NCI-H82 treated with DMSO at 0.1 percent for 48 hours (cell line): ENCODE data around the gene TEDC1.

Experiments
- DNase-seq: peaks from one replicate; lab custom pipeline; 2025; ENCODE audit not compliant: unreplicated experiment; lab: John Stamatoyannopoulos, UW

The TEDC1 gene

DNA sequence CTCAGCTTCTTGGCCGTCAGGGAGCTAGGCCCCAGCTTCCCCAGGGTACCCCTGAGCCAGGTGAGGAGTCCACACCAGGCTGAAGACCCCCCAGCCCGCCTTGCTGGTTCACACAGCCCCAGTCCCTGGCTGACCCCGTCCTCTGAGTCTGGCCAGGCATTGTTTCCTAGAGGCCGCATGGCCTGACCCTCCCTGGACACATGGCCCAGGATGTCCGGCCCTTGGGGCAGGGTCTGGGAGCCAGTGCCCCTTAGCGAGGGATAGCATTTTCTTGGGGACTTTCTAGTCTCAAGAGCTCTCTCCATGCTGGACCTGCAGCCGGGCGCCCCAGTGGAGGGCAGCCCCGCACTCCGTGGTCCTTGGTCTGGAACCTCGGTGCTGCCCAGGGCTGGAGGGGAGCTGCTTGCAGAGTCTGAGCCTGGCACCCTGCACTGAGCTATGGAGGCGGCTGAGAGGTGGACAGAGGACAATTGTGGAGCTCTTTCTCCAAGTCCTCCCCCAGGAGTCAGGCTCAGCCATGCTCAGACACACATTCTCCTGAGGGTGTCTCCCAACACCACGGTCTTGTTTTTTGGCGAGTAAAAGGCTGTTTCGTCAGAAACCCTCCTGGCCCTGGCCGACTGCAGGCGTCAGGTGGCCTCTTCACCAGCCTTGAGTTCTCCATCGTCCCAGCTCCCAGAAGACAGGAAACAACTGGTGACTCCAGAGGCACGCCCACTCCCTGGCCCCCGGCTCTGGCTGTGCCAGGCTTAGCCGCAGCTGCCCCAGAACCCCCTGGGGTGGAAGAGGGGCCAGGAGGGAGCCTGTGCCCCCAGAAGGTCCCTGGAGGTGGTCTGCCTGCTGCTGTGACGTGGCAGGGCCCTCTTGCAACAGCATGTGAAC, 34.1 kb upstream of the TEDC1 start:
- no peak for DNase-seq

DNA sequence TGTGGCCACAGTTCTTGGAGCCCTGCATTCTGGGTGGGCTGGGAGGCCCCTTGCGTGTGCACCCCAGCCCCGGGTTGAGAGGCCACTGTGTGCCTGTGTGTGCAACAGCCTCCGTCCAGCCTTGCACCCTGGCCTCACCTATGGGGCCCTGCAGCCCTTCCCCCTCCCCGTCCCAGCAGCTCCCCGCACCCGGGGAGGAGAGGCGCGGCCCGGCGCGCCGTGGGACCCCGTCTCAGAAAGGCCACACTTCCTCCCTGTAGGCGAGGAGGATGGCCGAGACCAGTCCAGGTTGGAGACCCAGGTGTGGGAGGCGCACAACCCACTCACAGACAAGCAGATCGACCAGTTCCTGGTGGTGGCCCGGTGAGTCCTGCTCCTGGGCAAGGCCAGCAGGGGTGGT, 33.0 kb upstream of the TEDC1 start:
- no peak for DNase-seq

DNA sequence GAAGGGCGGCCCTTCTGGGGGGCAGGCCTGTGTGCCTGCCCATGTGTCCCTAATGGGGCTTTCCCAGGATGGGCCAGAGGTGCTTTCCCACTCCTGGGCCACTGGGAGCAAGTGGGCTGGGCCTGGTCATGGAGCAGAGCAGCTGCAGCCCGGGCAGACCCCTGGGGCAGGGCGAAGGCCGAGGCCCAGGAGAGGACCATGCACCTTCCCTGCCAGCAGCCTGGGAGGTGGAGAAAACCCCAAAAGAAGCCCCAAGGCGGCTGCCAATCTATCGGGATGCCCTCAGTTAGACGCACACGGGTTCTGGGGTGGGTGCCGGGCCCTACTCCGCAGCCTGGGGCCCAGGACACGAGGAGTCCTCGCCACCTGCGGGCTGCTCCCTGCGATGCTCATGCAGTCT, 32.5 kb upstream of the TEDC1 start:
- DNase-seq: no peak

DNA sequence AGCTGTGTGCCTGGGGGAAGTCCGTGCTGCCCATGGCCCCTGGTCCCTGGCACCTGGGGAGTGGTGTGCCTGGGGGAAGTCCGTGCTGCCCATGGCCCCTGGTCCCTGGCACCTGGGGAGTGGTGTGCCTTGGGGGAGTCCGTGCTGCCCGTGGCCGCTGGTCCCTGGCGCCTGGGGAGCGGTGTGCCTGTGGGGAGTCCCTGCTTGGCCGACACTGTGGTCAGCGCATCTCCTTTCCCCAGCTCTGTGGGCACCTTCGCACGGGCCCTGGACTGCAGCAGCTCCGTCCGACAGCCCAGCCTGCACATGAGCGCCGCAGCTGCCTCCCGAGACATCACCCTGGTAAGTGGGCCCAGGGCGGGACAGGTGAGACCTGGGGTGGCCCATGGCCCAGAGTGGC, 30.9 kb upstream of the TEDC1 start:
- no peak for DNase-seq

DNA sequence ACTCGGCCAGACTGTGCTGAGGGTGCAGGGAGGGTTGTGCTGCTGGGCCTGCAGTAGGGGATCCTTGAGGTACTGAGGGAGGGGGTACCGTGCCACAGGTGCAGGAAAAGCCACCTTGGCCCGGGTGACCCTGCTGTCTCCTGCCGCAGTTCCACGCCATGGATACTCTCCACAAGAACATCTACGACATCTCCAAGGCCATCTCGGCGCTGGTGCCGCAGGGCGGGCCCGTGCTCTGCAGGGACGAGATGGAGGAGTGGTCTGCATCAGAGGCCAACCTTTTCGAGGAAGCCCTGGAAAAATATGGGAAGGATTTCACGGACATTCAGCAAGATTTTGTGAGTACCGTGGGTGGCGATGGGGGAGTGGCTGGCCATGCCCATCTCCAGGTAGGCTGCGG, 30.4 kb upstream of the TEDC1 start:
- no peak for DNase-seq

DNA sequence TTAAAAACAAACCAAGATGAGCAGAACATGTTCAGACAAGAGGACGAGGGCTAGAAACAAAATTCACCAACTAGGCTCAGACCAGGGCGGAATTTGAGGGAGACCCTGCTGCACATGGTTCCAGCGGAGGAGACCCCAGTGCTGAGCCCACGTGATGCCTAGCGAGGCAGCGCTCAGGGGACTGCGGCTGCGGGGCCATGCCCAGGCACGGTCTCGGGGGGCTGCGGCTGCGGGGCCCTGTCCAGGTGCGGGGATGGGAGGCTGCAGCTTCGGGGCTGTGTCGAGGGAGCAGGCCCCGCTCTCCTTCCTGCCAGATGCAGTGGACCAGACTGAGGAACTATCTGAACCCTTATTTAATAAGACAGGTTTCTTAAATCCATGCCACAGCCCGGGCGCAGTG, 29.1 kb upstream of the TEDC1 start:
- DNase-seq: no peak

DNA sequence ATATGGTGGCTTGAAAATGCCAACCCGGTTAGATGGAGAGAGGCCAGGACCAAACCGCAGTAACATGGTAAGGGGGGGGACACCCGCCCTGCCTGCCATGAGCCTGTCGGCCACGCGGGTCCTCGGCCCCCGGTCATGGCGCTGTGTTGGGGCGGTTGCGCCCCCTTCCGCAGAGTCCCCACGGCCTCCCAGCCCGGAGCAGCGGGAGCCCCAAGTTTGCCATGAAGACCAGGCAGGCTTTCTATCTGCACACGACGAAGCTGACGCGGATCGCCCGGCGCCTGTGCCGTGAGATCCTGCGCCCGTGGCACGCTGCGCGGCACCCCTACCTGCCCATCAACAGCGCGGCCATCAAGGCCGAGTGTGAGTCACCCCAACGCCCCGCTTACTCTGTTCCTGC, 26.5 kb upstream of the TEDC1 start:
- DNase-seq: no peak

DNA sequence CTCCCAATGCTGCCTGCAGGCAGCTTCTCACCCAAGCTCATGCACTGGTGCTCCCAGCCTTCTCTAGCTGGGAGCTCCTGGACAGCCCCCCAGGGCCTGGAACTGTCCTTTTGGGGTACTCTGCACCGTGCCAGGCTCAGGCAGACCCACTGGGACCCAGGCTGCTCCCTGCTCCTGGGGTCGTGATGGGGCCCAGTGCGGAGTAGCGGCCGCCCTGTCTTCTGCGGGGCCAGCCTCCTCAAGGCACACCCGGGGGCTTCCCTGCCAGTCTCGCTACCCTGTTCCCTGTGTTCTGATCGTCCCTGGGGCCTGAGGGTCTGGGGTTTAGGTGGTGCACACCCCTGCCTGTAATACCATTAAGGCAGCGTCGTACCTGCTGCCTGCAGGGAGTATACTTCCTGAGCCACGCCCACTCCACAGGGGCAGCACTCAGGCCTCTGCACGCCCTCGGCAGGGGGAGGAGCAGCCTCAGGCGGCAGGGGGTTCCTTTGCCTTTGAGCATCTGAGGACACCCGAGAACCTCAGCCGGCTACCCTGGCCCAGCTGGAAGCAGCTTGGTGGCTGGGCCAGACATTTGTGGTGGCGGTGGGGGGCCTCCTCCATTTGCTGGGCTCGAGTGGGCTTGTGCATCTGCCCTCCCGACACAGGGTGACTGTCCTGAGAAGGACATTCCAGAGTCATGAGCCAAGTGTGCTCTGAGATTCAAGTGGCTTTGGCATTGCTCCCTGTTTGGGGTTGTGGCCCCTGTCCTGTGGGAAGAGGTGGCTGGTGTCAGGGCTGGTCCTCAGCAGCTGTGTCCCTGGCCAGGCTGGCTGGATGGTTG, 25.6 kb upstream of the TEDC1 start:
- DNase-seq: no peak

DNA sequence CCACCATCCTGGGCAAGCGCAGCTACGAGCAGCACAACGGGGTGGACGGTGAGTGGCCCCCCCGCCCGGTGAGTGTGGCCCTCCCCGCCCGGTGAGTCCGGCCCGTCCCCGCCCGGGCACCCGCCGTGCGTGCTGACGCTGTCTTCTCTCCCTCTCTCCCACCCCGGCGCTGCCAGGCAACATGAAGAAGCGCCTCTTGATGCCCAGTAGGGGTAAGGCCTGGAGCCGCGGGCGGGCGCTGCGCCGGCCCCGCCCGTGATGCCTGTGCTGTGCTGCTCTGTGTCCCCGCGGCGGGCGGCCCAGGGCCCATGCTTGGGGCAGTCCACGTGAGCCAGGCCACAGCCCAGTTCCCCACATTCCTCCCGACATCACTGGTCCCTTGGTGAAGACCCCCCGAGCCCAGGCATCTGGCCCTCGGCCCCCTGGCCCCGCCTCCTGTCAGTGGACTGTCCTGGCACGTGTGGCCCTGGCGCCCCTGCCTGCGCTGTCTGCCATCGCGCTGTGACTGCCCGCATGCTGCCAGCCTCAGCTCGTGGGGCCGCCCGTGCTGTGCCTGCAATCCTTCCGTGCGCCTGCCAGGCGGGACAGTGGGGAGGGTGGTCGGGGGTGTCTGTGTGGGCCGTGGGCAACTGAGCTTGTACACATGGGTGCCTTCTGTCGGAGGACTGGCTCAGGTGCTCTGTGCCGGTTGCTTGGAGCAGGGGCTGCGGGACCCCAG, 24.4 kb upstream of the TEDC1 start:
- no peak for DNase-seq

DNA sequence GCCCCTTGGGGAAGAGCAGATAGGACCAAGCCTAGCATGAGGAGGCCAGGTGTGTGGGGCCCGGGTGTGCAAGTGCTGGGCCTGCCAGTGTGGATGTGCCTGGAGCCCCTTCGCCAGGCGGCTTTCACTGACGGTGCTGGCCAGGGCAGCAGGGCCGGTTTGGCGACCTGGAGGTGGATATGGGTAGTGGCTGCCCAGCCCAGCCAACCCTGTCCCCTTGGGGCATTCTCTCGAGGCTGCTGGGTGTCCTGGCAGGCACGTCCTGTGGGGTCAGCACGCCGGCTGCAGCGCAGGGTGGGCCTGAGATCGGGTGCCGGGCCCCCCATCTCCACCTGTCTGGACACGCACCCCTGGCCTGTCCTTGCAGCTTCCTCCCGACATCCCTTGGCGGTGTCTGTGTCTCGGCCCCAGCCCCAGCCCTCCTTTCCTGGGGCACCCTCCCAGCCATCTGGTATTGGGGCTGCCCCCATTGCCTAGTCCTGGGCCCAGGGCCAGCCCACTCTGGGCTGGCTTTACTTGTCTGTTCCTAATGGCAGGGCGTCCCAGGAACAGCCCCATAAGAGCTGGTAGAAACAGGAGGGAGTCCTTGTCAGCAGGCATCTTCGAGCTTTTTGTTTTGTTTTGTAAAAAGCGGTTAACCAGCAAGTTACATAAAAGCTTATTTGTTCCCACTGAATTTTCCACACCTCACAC, 23.7 kb upstream of the TEDC1 start:
- DNase-seq: no peak

DNA sequence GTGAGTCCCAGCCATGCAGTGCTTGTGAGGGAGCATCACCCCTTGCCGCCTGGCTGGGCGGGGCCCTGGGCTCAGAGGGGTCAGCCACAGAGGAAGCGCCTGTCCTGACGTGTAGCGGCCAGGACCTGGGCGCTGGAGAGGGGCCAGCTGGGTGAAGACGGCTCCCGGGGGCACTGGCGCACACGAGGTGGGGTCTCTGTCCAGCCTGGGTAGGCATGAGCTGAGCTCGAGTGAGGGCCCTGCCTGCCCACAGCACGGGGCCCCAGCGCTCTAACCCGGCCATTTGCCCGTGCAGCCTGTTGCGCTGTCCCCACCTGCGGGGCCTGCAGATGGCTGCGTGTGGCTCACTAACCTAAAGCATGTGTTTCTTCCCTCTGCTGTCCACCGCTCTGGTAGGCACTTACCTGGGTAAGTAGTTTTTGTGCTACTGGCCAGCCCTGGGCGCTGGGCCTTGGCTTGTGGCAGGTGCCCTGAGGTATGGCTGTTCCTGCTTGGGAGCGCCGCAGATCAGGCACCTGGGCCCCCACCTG, 23.0 kb upstream of the TEDC1 start:
- DNase-seq: no peak

DNA sequence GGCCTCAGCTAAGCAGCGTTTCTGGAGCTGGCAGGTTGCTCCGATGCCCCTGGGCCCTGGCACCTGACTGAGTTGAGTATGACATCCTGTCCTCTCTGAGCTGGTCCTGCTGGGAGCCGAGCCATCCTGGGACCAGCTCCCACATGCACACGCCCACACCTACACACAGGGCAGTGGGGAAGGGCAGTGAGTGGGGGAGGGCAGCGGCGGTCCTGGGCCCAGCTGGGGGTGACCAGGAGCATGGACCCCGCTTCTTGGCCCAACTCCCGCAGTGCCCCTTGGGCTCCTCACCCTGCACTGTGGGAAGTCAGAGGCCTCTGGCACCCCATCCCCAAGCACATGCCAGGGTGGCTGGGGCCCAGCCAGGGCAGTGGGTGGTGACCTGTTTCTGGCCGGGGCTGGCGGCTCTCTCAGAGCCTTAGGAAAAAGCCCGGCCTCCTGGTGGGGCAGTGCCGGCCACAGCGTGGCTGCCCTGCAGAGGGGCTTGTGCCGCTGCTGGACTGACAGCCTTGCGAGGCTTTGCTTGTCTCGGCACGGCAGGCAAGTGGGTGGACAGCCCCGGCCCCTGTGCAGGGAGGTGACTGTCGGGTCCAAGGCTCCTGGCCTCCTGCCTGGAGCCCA, 22.3 kb upstream of the TEDC1 start:
- no peak for DNase-seq

DNA sequence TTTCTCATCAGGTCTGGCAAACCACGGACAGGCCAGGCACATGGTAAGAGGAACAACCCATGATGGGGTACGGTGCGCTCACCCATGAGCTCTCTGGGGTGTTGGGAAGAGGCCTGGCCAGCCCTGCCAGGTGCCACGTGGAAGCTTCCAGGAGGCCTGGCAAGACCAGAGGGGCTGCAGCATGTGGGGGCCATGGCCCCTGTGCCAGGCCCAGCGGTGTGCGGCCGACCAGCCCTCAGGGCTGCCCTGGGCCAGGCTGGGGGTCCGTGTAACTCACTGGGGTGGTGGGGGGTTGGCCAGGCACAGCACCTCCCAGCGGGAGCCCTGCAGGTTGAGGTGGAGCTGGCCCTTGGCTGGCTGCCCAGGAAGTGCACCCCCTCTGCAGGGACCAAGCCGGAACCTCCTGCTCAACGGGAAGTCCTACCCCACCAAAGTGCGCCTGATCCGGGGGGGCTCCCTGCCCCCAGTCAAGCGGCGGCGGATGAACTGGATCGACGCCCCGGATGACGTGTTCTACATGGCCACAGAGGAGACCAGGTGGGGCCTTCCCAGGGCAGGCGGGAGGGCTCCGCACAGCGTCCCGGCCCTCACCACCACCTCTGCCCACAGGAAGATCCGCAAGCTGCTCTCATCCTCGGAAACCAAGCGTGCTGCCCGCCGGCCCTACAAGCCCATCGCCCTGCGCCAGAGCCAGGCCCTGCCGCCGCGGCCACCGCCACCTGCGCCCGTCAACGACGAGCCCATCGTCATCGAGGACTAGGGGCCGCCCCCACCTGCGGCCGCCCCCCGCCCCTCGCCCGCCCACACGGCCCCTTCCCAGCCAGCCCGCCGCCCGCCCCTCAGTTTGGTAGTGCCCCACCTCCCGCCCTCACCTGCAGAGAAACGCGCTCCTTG, 21.3 kb upstream of the TEDC1 start:
- DNase-seq: no peak

DNA sequence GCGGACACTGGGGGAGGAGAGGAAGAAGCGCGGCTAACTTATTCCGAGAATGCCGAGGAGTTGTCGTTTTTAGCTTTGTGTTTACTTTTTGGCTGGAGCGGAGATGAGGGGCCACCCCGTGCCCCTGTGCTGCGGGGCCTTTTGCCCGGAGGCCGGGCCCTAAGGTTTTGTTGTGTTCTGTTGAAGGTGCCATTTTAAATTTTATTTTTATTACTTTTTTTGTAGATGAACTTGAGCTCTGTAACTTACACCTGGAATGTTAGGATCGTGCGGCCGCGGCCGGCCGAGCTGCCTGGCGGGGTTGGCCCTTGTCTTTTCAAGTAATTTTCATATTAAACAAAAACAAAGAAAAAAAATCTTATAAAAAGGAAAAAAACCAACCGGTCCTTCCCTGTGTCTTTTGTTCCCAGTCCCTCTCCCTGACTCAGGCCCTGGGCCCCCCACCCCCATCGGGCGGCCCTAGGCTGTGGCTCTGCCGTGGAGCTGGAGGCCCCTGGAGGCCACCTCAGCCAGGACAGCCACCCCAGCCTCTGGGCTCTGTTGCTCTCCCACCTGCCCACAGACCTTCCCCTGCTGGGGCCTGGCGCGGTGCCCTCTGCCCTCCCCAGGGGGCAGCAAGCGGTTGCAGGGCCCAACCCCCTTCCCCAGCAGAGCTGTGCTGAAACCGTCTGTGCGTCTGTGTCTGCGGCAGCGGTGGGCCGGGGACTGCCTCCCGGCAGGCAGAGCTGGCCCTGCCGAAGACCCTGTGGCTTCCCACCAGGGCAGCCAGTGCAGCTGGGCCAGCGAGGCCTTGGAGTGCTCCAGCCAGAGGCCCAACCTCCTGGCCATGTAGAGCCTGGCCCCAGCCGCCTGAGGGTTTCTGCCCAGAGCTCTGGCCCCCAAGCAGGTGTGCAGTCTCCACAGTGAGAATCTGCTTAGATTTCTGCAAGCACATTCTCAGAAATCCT, 20.4 kb upstream of the TEDC1 start:
- DNase-seq: no peak

DNA sequence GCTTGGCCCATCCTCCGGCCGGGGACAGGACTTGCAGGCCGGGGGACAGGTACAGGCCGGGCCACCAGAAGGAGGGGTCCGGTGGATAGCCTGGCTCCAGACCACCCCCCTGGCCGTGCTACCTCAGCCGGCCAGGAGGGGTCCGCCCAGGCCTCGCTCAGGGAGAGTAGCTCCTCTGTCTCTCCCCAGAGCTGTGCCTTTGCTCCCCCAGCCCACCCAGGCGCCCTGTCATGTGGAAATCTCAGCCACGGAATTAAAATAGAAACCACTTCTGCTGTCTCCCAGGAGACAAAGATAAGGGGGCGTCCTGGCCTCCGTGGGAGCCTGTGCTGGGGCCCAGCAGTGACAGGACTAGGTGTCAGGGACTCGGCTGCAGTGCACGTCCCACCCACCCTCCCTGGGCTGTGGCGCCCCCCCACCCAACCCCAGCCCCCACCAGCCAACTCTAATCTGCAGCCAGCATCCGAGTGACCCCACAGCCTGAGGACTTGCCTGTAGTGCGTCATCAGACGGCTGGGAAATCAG, 19.7 kb upstream of the TEDC1 start:
- no peak for DNase-seq

DNA sequence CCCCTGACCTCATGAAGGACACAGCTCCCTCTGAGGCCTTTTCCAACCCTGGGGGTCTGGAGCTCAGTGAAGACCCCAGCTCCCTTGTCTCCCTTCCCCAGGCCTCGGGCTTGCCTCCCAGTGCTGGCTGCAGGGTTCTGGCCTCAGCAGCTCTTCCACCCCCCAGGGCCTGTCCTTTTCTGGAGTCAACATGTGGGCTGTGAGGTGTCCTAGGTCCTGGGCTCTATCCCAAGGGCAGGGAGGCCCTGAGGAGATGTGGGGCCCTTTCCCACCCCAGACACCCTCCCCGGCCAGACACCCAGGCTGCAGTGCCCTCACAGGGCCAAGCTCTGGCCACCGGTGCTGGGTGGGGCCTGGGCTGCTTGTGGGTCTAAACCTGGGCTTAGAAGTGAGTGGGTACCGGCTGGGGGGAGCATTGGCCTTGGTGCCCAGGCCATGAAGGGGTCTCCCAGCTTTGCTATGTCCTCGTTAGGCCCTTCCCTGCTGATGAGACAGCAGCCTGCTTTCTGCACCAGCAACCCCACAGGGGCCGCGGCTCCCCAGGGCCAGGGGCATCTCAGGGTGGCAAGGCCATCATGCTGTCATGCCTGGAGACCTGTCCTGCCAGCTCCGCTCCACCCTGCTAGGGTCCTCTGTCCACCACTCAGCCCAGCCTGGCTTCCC, 19.1 kb upstream of the TEDC1 start:
- DNase-seq: no peak

DNA sequence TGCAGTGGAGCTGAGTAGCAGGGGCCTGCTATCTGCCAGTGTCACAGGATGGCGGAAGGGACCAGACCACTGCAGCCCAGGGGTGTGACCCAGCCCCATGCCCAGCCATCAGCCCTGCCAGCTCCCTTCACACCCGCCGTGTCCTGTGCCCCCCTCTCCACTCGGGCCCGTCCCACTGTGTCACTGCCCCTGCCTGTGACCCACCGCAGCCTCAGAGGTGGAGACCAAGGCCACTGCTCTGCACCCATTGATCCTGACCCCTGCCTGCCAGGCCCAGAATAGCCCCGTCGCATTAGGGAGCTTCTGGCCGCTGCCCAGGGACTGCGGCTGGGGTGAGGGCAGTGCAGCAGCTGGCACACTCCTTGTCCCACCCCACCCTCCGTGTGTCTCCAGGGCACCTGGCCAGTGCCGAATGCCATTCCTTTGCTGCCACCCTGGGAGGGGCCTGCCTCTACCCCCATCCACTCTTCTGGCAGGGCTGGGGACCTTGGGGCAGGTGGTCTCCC, 18.5 kb upstream of the TEDC1 start:
- DNase-seq: no peak
